BE2C (cell line): ENCODE data around the gene ANKRD18B. TPM values are rescaled to one million over a fixed set of nuclear protein-coding genes. Genes with fewer than 3 reads are reported as not detected.
"Not testable (repeated sequence)": the region's sequence is repeated elsewhere in the genome, so short reads cannot be mapped to it uniquely, and the experiment has no call there.

Experiments
- DNase-seq: peaks from one replicate; pipeline ENCODE4 v3.0.0-alpha.2; 2020
- H3K27me3 ChIP-seq: fragments of 250-450 bp; sonication (Bioruptor Pico); 2 replicates; pipeline ENCODE4 v1.5.1; 2020; ENCODE audit warnings: mild to moderate bottlenecking
- H3K36me3 ChIP-seq: fragments of 250-450 bp; sonication (Bioruptor Pico); 2 replicates; pipeline ENCODE4 v1.5.1; 2020; ENCODE audit warnings: mild to moderate bottlenecking
- H3K4me1 ChIP-seq: fragments of 250-450 bp; sonication (Bioruptor Pico); 2 replicates; pipeline ENCODE4 v1.5.1; 2020
- H3K4me3 ChIP-seq: 2 replicates; pipeline ENCODE4 v1.5.1; 2011; ENCODE audit warnings: low read depth, low read length
- H3K9me3 ChIP-seq: fragments of 250-450 bp; sonication (Bioruptor Pico); 2 replicates; pipeline ENCODE4 v1.5.1; 2020
- CTCF ChIP-seq: IDR thresholded peaks from 2 replicates; pipeline ENCODE4 v1.5.1; 2012; ENCODE audit warnings: mild to moderate bottlenecking, low read depth, low read length
- polyA plus RNA-seq: library from polyadenylated mRNA; unstranded; fragments of >200 nt; gene quantifications from one replicate; pipeline ENCODE4 v1.2.1, GENCODE V29; 2012; ENCODE audit warnings: low read depth, missing spikeins; ENCODE audit not compliant: insufficient read length, insufficient read depth

Gene ANKRD18B
- polyA plus RNA-seq, result 1.9 TPM

GRCh38 chr9:33523397-33524305, at the start of gene ANKRD18B:
TSS of gene ANKRD18B (plus strand) at chr9:33524251. CDS start at chr9:33524490, 239 bp downstream.
- not testable (repeated sequence) for H3K27me3 ChIP-seq, H3K9me3 ChIP-seq, H3K36me3 ChIP-seq, H3K4me1 ChIP-seq
- peak; percentile 95 for DNase-seq
- H3K4me3 ChIP-seq, result peak within 1 kb of the TSS; percentile 88
- peak; percentile 52 for TF ChIP-seq CTCF

- Histone ChIP-seq H3K4me1 (no peaks in the 10 kb centered on the region; the same call in 1 of the 2 replicates), H3K4me3 (no peak overlapping the region), H3K9me3 (no peaks in the 10 kb centered on the region), H3K36me3 (peaks cover 16% of the 10 kb centered on the region), H3K27me3 (no peaks in the 10 kb centered on the region)
- no peak for DNase-seq
- no peak for TF ChIP-seq CTCF
Observed at GRCh38 chr9:33475357-33475756, 48.7 kb upstream of the ANKRD18B start.

GRCh38 chr9:33476503-33476902, 47.5 kb upstream of the ANKRD18B start:
- Histone ChIP-seq H3K36me3 (peaks cover 10% of the 10 kb centered on the region), H3K4me3 (no peak overlapping the region), H3K27me3 (no peaks in the 10 kb centered on the region), H3K4me1 (no peaks in the 10 kb centered on the region; the same call in 1 of the 2 replicates), H3K9me3 (no peaks in the 10 kb centered on the region)
- DNase-seq, result no peak
- no peak for TF ChIP-seq CTCF

- Histone ChIP-seq H3K9me3 (no peaks in the 10 kb centered on the region), H3K4me1 (no peaks in the 10 kb centered on the region), H3K27me3 (no peaks in the 10 kb centered on the region), H3K36me3 (no peaks in the 10 kb centered on the region; the same call in 1 of the 2 replicates), H3K4me3 (no peak overlapping the region)
- DNase-seq, result no peak
- TF ChIP-seq CTCF, result no peak
Observed at GRCh38 chr9:33480106-33480505, 43.9 kb upstream of the ANKRD18B start.

- no peak for DNase-seq
- no peak for TF ChIP-seq CTCF
- Histone ChIP-seq H3K9me3 (no peaks in the 10 kb centered on the region), H3K4me3 (no peak overlapping the region), H3K36me3 (no peaks in the 10 kb centered on the region; the same call in 1 of the 2 replicates), H3K4me1 (no peaks in the 10 kb centered on the region), H3K27me3 (no peaks in the 10 kb centered on the region)
Observed at GRCh38 chr9:33480976-33481375, 43.1 kb upstream of the ANKRD18B start.

- H3K27me3 ChIP-seq, H3K9me3 ChIP-seq, H3K36me3 ChIP-seq, DNase-seq, H3K4me1 ChIP-seq, H3K4me3 ChIP-seq: not testable (repeated sequence)
Observed at GRCh38 chr9:33485312-33485711, 38.7 kb upstream of the ANKRD18B start.
